GM12873 (cell line): ENCODE results near the gene CADPS.

ENCODE experiments used
- CTCF ChIP-seq: IDR thresholded peaks from 2 replicates; pipeline ENCODE4 v1.5.1; 2012; ENCODE audit warnings: low read depth, mild to moderate bottlenecking, moderate library complexity, low read length, control low read depth; ENCODE audit not compliant: insufficient read depth; ENCODE audit errors: missing control alignments

CADPS gene

GRCh38 chr3:62433396-62433795 is 441.8 kb downstream of the CADPS start:
- TF ChIP-seq CTCF = no peak

DNA sequence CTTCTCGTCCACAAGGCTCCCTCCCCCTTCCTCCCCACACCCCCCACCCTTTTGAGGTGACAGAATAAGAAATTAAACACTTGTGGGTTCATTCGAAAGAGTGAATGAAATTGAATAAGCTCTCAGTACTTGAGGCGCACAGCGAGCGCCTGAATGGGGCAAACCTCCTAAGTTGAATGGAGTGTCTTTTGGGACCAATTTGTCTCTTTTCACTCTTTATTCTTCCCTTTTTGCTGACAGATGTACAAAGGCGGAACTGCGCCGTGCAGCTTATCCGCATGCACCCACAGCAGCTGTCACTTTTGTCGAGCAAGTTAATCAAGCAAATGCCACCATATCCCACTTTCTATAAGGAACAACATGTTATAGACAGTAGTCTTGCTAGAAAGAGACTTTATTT is 454.0 kb downstream of the CADPS start:
- TF ChIP-seq CTCF = no peak

- TF ChIP-seq CTCF = no peak
Measured at GRCh38 chr3:62416144-62416543, 459.1 kb downstream of the CADPS start.

GRCh38 chr3:62415312-62415801 is 459.9 kb downstream of the CADPS start:
- TF ChIP-seq CTCF = no peak

- no peak for TF ChIP-seq CTCF
Measured at GRCh38 chr3:62414786-62415185, 460.4 kb downstream of the CADPS start.

- no peak for TF ChIP-seq CTCF
Measured at GRCh38 chr3:62413687-62414086, 461.5 kb downstream of the CADPS start.

DNA sequence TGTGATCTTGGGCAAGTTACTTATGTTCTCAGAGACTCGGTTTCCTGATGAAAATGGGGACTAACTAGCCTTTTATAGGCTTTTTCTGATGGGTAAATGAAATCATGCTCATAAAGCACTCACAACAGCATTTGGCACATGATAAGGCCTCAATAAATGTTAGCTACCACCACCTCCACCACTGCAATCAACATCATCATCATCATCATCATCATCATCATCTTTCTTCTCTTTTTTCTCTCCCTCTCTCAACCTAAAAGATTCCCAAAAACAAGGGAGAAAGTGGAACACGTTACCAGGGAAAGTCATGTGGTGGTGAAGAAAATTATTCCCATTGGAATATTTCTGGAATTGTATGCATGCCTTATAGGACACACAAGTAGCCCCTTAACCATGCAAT is 468.3 kb downstream of the CADPS start:
- no peak for TF ChIP-seq CTCF
